ENCODE measurements around the gene NPR3.

The NPR3 gene

DNA sequence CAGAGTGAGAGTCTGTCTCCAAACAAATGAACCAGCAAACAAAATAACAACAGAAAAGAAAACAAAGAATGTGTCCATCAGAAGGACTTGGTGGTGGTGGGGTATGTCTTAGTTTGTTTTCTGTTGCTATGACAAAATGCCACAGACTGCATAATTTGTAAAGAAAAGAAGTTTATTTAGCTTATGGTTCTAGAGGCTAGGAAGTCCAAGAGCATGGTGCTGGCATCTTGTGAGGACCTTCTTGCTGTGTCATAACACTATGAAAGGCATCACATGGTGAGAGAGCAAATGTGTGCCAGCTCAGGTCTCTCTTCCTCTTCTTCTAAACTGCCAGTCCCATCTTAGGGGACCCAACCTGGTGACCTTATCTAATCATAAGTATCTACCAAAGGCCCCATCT is 10.5 kb downstream of the NPR3 start:
- Histone ChIP-seq H3K4me1 (ENCODE audit: control extremely low read depth in 1 of 4, control insufficient read depth in 4 of 4, insufficient read depth in 4 of 4, low read length in 3 of 4) (peaks cover 18 to 50% (median 37%) of the 10 kb centered on the region in 4 experiments), H3K27ac (ENCODE audit: insufficient read depth in 1 of 2, low read depth in 1 of 2, low read length in 2 of 2, poor library complexity in 1 of 2, severe bottlenecking in 2 of 2) (peak overlapping the region in 1 of 2 experiments; percentile 49), H3K27me3 (replicated peaks in 2 of 5; ENCODE audit: control insufficient read depth in 4 of 5, insufficient read depth in 5 of 5, low read length in 4 of 5) (no peaks in the 10 kb centered on the region), H3K36me3 (ENCODE audit: control insufficient read depth in 4 of 4, insufficient read depth in 4 of 4, low read length in 3 of 4) (peaks cover 13 to 56% (median 19%) of the 10 kb centered on the region in 4 experiments), H3K4me3 (ENCODE audit: control insufficient read depth in 1 of 7, extremely low read depth in 1 of 7, insufficient read depth in 4 of 7, low read depth in 2 of 7, low read length in 6 of 7) (no peak overlapping the region), H3K9me3 (ENCODE audit: control extremely low read depth in 1 of 5, control insufficient read depth in 4 of 5, insufficient read depth in 2 of 5, low read depth in 1 of 5, low read length in 4 of 5) (peaks cover 0 to 19% (median 4%) of the 10 kb centered on the region in 5 experiments)
- POLR2A ChIA-PET, result no interaction called here
- DNase-seq, result peak in 2 of 3 donors; percentile 51 to 69
- CTCF ChIA-PET, result interaction anchor here (1.0 kb wide), 1 partner anchor 8 kb away, joined by 3 read pairs; no protein-coding TSS in a partner anchor

GRCh38 chr5:32722957-32723356 is 11.8 kb downstream of the NPR3 start:
- Histone ChIP-seq H3K4me1 (ENCODE audit: control extremely low read depth in 1 of 4, control insufficient read depth in 4 of 4, insufficient read depth in 4 of 4, low read length in 3 of 4) (peaks cover 20 to 57% (median 42%) of the 10 kb centered on the region in 4 experiments), H3K27ac (ENCODE audit: insufficient read depth in 1 of 2, low read depth in 1 of 2, low read length in 2 of 2, poor library complexity in 1 of 2, severe bottlenecking in 2 of 2) (peak overlapping the region in 1 of 2 experiments; percentile 65), H3K36me3 (ENCODE audit: control insufficient read depth in 4 of 4, insufficient read depth in 4 of 4, low read length in 3 of 4) (peaks cover 15 to 57% (median 19%) of the 10 kb centered on the region in 4 experiments), H3K27me3 (replicated peaks in 2 of 5; ENCODE audit: control insufficient read depth in 4 of 5, insufficient read depth in 5 of 5, low read length in 4 of 5) (no peaks in the 10 kb centered on the region), H3K9me3 (ENCODE audit: control extremely low read depth in 1 of 5, control insufficient read depth in 4 of 5, insufficient read depth in 2 of 5, low read depth in 1 of 5, low read length in 4 of 5) (peaks cover 0 to 16% (median 4%) of the 10 kb centered on the region in 5 experiments), H3K4me3 (ENCODE audit: control insufficient read depth in 1 of 7, extremely low read depth in 1 of 7, insufficient read depth in 4 of 7, low read depth in 2 of 7, low read length in 6 of 7) (peak overlapping the region in 1 of 7 experiments; percentile 7)
- CTCF ChIA-PET, result interaction anchor here (1.3 to 1.8 kb wide), 2 partner anchors 10 to 11 kb away, joined by 3 to 4 read pairs; no protein-coding TSS in a partner anchor
- POLR2A ChIA-PET, result no interaction called here
- DNase-seq, result no peak
- 83% methylated on average over 4 of the region's 7 CpGs for WGBS (ENCODE audit: insufficient coverage)

DNA sequence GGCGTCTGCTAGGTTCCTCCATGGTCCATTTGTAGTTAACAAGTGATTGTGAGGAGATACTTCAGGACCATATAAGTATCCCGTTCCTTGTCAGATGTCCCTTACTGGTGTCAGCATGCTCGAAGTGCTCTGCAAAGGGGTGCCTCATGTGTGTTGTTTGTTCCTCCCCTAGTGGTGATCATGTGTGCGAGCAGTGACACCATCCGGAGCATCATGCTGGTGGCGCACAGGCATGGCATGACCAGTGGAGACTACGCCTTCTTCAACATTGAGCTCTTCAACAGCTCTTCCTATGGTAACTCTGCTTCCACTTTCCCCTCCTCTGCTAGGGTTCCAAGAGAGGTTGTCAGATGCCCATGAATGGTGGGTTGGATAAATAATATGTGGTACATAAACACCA is 13.4 kb downstream of the NPR3 start:
- Histone ChIP-seq H3K4me1 (ENCODE audit: control extremely low read depth in 1 of 4, control insufficient read depth in 4 of 4, insufficient read depth in 4 of 4, low read length in 3 of 4) (peaks cover 20 to 62% (median 45%) of the 10 kb centered on the region in 4 experiments), H3K4me3 (ENCODE audit: control insufficient read depth in 1 of 7, extremely low read depth in 1 of 7, insufficient read depth in 4 of 7, low read depth in 2 of 7, low read length in 6 of 7) (no peak overlapping the region), H3K9me3 (ENCODE audit: control extremely low read depth in 1 of 5, control insufficient read depth in 4 of 5, insufficient read depth in 2 of 5, low read depth in 1 of 5, low read length in 4 of 5) (peaks cover 0 to 8% (median 0%) of the 10 kb centered on the region in 5 experiments), H3K27me3 (replicated peaks in 2 of 5; ENCODE audit: control insufficient read depth in 4 of 5, insufficient read depth in 5 of 5, low read length in 4 of 5) (no peaks in the 10 kb centered on the region), H3K27ac (ENCODE audit: insufficient read depth in 1 of 2, low read depth in 1 of 2, low read length in 2 of 2, poor library complexity in 1 of 2, severe bottlenecking in 2 of 2) (peak overlapping the region in 1 of 2 experiments; percentile 12), H3K36me3 (ENCODE audit: control insufficient read depth in 4 of 4, insufficient read depth in 4 of 4, low read length in 3 of 4) (peaks cover 12 to 52% (median 19%) of the 10 kb centered on the region in 4 experiments)
- POLR2A ChIA-PET, result no interaction called here
- no peak for DNase-seq
- 99% methylated on average over 6 of the region's 7 CpGs for WGBS (ENCODE audit: insufficient coverage)
- CTCF ChIA-PET, result interaction anchor here (1.1 to 3.6 kb wide), 3 partner anchors 9 to 28 kb away, joined by 5 to 36 read pairs (median 6); partner anchors contain the start of gene NPR3

- peak overlapping the region; percentile 20 to 63 for H3K27ac ChIP-seq (ENCODE audit: insufficient read depth in 1 of 2, low read depth in 1 of 2, low read length in 2 of 2, poor library complexity in 1 of 2, severe bottlenecking in 2 of 2)
- peak overlapping the region in 5 of 7 experiments; percentile 8 to 61 (median 37) for H3K4me3 ChIP-seq (ENCODE audit: control insufficient read depth in 1 of 7, extremely low read depth in 1 of 7, insufficient read depth in 4 of 7, low read depth in 2 of 7, low read length in 6 of 7)
- POLR2A ChIA-PET, result interaction anchor here (0.7 kb wide), 1 partner anchor 238 kb away, joined by 3 read pairs; no protein-coding TSS in a partner anchor
- peak; percentile 45 to 85 (median 76) for DNase-seq
- CTCF ChIA-PET, result interaction anchor here (1.6 to 3.6 kb wide), 3 partner anchors 10 to 27 kb away, joined by 5 to 36 read pairs (median 13); partner anchors contain the start of gene NPR3
- peaks cover 0 to 5% (median 0%) of the 10 kb centered on the region in 5 experiments for H3K9me3 ChIP-seq (ENCODE audit: control extremely low read depth in 1 of 5, control insufficient read depth in 4 of 5, insufficient read depth in 2 of 5, low read depth in 1 of 5, low read length in 4 of 5)
- no peaks in the 10 kb centered on the region for H3K27me3 ChIP-seq (replicated peaks in 2 of 5; ENCODE audit: control insufficient read depth in 4 of 5, insufficient read depth in 5 of 5, low read length in 4 of 5)
- H3K36me3 ChIP-seq (ENCODE audit: control insufficient read depth in 4 of 4, insufficient read depth in 4 of 4, low read length in 3 of 4), result peaks cover 6 to 37% (median 17%) of the 10 kb centered on the region in 4 experiments
- H3K4me1 ChIP-seq (ENCODE audit: control extremely low read depth in 1 of 4, control insufficient read depth in 4 of 4, insufficient read depth in 4 of 4, low read length in 3 of 4), result peaks cover 27 to 76% (median 55%) of the 10 kb centered on the region in 4 experiments
- 0% methylated on average over 1 of the region's 3 CpGs for WGBS (ENCODE audit: insufficient coverage)
Measured at GRCh38 chr5:32726086-32726557, 15.0 kb downstream of the NPR3 start.

GRCh38 chr5:32729651-32730050 is 18.5 kb downstream of the NPR3 start:
- POLR2A ChIA-PET, result no interaction called here

GRCh38 chr5:32733590-32734340 is 22.6 kb downstream of the NPR3 start:
- no peaks in the 10 kb centered on the region for H3K27me3 ChIP-seq (replicated peaks in 2 of 5; ENCODE audit: control insufficient read depth in 4 of 5, insufficient read depth in 5 of 5, low read length in 4 of 5)

More at GRCh38 chr5:32729651-32730050, 18.5 kb downstream of the NPR3 start:
- Histone ChIP-seq H3K27ac (ENCODE audit: insufficient read depth in 1 of 2, low read depth in 1 of 2, low read length in 2 of 2, poor library complexity in 1 of 2, severe bottlenecking in 2 of 2) (peak overlapping the region in 1 of 2 experiments; percentile 52), H3K36me3 (ENCODE audit: control insufficient read depth in 4 of 4, insufficient read depth in 4 of 4, low read length in 3 of 4) (peaks cover 2 to 22% (median 6%) of the 10 kb centered on the region in 4 experiments), H3K4me1 (ENCODE audit: control extremely low read depth in 1 of 4, control insufficient read depth in 4 of 4, insufficient read depth in 4 of 4, low read length in 3 of 4) (peaks cover 35 to 77% (median 57%) of the 10 kb centered on the region in 4 experiments), H3K9me3 (ENCODE audit: control extremely low read depth in 1 of 5, control insufficient read depth in 4 of 5, insufficient read depth in 2 of 5, low read depth in 1 of 5, low read length in 4 of 5) (peaks cover 0 to 4% (median 0%) of the 10 kb centered on the region in 5 experiments), H3K27me3 (replicated peaks in 2 of 5; ENCODE audit: control insufficient read depth in 4 of 5, insufficient read depth in 5 of 5, low read length in 4 of 5) (no peaks in the 10 kb centered on the region), H3K4me3 (ENCODE audit: control insufficient read depth in 1 of 7, extremely low read depth in 1 of 7, insufficient read depth in 4 of 7, low read depth in 2 of 7, low read length in 6 of 7) (no peak overlapping the region)
- DNase-seq, result peak in 2 of 3 donors; percentile 62 to 76
- CTCF ChIA-PET, result interaction anchor here (0.7 to 2.6 kb wide), 6 partner anchors 8 to 117 kb away, joined by 3 to 12 read pairs (median 3); no protein-coding TSS in a partner anchor

More at GRCh38 chr5:32733590-32734340, 22.6 kb downstream of the NPR3 start:
- peak overlapping the region in 2 of 7 experiments; percentile 58 to 62 for H3K4me3 ChIP-seq (ENCODE audit: control insufficient read depth in 1 of 7, extremely low read depth in 1 of 7, insufficient read depth in 4 of 7, low read depth in 2 of 7, low read length in 6 of 7)
- peak; percentile 46 to 87 (median 81) for DNase-seq
- CTCF ChIA-PET, result interaction anchor here (1.1 to 5.5 kb wide), 16 partner anchors 13 to 120 kb away, joined by 3 to 25 read pairs (median 4); partner anchors contain the start of gene NPR3
- peak overlapping the region; percentile 25 to 65 for H3K27ac ChIP-seq (ENCODE audit: insufficient read depth in 1 of 2, low read depth in 1 of 2, low read length in 2 of 2, poor library complexity in 1 of 2, severe bottlenecking in 2 of 2)
- H3K36me3 ChIP-seq (ENCODE audit: control insufficient read depth in 4 of 4, insufficient read depth in 4 of 4, low read length in 3 of 4), result peaks cover 4 to 13% (median 7%) of the 10 kb centered on the region in 4 experiments
- H3K9me3 ChIP-seq (ENCODE audit: control extremely low read depth in 1 of 5, control insufficient read depth in 4 of 5, insufficient read depth in 2 of 5, low read depth in 1 of 5, low read length in 4 of 5), result no peaks in the 10 kb centered on the region
- POLR2A ChIA-PET, result interaction anchor here (0.6 to 1.6 kb wide), 3 partner anchors 21 to 23 kb away, joined by 3 to 5 read pairs (median 4); partner anchors contain the start of gene NPR3
- WGBS (ENCODE audit: insufficient coverage), result 23% methylated on average over 1 of the region's 5 CpGs
- H3K4me1 ChIP-seq (ENCODE audit: control extremely low read depth in 1 of 4, control insufficient read depth in 4 of 4, insufficient read depth in 4 of 4, low read length in 3 of 4), result peaks cover 34 to 78% (median 58%) of the 10 kb centered on the region in 4 experiments
